HG03442 (cell line): Measurements from ENCODE around the gene VPS51.
"Not testable (repeated sequence)": the region's sequence is repeated elsewhere in the genome, so short reads cannot be mapped to it uniquely, and the experiment has no call there.

ENCODE experiments used
- ATAC-seq: cut with Tn5 transposase; IDR thresholded peaks from one replicate; pipeline ENCODE4 v1.9.1; 2021; ENCODE audit warnings: mild to moderate bottlenecking, moderate library complexity; ENCODE audit not compliant: unreplicated experiment

VPS51 gene

DNA sequence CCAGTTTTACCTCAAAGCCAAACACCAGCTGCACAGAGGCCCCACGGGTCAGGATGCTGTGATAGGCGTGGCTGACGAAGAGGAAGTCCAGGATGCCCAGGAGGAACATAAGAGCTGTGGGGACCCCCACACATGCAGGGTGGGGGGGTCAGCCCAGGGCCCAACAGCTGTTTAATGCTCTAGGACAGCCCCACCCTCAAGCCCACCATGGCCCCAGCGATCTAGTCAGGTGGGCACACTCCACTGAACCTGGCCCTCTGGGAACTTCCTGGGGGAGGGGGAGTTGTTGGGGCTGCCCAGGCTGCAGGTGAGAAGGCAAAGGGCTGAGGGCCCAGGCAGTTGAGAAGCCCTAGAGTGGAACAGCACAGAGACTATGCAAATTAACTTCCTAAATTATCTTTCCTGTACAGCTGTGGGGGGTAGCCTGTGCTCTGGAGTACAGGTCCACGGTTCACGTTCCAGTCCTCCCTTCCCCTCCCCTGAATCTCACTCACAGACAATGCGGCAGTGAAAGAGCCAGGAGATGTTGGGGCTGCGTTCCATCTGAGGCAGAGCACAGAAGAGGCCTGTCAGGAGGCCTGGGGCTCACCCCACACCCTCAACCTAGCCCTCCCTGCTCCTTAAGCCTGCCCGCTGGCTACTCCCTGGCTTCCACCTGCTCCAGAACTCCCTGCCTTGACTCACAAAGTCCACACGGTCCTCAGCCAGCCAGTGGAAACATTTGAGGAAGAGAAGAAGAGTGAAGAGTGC is 36.4 kb downstream of the VPS51 start:
- ATAC-seq, result no peak

- ATAC-seq, result no peak
Observed at GRCh38 chr11:65132988-65133700, 37.1 kb downstream of the VPS51 start.

GRCh38 chr11:65133724-65134123 is 37.7 kb downstream of the VPS51 start:
- ATAC-seq, result no peak

DNA sequence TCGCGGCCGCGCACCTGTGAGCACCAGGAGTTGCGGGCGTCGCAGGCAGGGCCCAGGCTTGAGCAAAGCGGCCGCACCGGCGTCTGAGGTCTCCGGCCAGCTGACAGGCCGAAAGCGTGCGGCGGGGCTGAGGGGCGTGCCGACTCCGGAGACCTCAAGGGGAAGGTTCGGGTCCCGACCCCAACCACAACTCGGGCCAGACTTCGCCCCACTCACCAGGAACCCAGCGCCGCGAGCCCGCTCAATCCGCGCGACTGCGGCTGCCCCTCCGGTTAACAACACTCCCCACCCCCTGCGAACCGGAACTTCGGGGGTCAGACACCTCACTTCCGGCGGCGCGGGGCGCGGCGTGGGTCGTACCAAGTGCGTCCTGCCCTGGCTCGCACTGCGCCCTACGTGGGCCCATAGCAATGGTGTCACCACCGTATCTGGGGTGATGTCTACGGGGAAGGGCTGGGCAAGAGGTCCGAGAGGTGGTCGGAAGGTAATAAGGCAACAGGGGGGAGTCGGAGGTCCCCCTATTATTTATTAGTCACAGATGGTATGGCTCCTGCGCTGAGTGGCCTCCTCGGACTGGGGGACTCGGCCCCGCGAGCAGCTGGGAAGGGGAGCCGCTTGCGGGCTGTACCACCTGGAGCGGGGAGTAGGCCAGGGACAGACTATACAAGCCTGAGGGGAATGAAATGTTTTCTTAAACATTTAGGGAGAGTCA is 38.4 kb downstream of the VPS51 start, which contains the start of gene SYVN1:
TSS of gene SYVN1 (minus strand) at position 280 of the 712 bp plus-strand sequence. CDS start 918 bp downstream, outside the sequence.
- peak; percentile 52 for ATAC-seq

DNA sequence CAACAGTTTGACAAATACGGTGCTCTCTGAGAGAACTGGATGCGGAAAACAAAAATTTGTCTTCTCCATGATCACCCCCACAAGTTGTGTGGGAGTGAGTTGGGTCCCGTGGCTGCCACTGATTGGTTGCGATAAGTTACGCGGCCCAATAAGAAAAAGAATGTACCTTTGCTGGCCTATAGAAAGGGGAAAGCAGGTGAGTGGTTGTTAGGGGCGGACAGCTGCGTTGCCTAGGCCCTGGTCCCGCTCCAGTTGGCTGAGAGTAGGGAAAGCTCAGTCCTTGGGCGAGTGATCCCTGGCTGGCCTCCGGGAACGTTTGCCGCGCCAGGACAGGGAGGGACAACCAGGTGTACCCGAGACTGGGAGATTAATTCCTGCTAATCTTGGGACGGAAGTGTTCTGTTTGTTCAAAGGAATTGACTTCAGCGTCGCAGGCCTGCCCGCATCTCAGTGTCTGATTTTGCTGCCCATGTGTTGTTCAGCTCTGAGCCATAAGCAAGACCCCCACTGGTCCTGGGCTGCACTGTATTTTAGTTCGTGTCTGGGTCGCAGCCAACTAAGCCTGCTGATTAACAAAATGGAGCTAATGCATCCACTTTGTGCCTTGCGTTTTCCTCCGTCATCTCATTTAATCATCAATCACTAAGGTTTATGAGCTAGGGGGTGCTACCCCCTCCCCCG is 39.1 kb downstream of the VPS51 start:
- ATAC-seq, result peak; percentile 64

- ATAC-seq, result no peak
Observed at GRCh38 chr11:65135633-65136145, 39.7 kb downstream of the VPS51 start.

DNA sequence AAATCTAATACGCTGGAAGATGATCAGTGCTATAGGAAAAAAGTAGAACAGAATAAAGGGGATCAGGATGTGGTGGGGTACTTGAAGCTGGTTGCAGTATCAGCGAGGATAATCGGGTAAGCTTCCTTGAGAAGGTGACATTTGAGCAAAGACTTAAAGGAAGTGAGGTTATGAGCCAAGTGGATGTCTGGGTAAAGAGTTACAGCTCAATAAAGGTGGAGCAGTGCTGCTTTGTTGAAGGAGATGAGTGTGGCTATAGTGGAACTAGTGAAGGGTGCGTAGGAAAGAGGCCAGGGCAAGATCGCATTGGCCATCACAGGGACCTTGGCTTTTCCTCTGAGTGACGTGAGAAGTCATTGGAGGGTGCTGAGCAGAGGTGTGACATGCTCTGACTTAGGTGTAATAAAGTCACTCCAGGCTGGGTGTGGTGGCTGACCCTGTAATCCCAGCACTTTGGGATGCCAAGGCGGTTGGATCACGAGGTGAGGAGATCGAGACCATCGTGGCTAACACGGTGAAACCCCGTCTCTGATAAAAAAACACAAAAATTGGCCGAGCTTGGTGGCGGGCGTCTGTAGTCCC is 40.6 kb downstream of the VPS51 start:
- ATAC-seq, result no peak

GRCh38 chr11:65141896-65142494 is 46.0 kb downstream of the VPS51 start:
- ATAC-seq, result no peak

DNA sequence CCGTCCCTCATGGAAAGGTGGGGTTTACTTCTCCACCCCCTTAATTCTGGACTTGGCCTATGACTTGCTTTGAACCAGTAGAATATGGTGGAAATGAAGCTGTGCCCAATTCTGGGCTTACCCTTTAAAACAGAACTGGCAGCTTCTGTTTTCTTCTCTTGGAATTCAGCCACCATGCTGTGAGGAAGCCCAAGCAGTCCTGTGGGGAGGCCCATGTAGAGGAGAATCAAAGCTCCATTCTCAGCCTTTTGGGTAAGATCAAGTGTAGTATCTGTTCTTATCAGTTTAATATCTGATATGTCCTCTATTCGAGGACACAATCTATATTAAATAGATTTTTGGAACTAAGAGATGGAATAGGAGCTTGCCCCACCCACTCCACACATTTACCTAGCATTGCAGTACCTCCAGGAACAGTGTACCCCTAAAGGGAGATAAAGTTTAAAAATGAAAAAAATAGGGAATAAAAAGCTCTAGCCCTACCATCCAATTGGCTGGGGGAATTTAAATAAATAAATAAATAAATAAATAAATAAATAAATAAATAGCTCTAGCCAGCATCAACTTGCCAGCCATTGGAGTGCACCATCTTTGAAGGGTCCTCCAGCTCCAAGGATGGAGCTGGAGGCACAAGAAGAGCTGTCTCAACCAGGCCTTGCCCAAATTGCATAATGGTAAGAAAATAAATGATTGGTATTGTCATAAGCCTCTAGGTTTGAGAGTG is 51.5 kb downstream of the VPS51 start:
- no peak for ATAC-seq

DNA sequence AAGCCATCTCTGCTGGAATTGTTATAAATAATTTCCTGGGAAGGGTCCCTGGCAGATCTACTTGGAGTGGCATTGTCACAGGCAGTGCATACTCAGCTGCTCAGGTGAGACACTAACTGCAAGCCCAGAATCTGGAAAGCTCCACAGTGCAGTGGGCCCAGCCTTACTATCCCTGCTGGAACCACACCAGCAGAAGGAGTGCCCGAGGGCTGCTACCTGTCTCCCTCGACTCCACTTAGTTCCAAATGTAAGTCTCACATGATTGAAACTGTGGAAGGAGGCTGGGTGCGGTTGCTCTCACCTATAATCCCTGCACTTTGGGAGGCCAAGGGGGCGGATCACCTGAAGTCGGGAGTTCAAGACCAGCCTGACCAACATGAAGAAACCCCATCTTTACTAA is 52.6 kb downstream of the VPS51 start:
- no peak for ATAC-seq

GRCh38 chr11:65150131-65150508 is 54.1 kb downstream of the VPS51 start:
- ATAC-seq, result not testable (repeated sequence)

- ATAC-seq, result peak; percentile 49
Observed at GRCh38 chr11:65150509-65151299, 54.7 kb downstream of the VPS51 start.

GRCh38 chr11:65151331-65151899 is 55.4 kb downstream of the VPS51 start:
- ATAC-seq, result no peak

GRCh38 chr11:65152122-65152521 is 56.1 kb downstream of the VPS51 start:
- no peak for ATAC-seq

- ATAC-seq, result no peak
Observed at GRCh38 chr11:65156256-65156655, 60.2 kb downstream of the VPS51 start.

GRCh38 chr11:65156926-65157325 is 60.9 kb downstream of the VPS51 start:
- no peak for ATAC-seq

DNA sequence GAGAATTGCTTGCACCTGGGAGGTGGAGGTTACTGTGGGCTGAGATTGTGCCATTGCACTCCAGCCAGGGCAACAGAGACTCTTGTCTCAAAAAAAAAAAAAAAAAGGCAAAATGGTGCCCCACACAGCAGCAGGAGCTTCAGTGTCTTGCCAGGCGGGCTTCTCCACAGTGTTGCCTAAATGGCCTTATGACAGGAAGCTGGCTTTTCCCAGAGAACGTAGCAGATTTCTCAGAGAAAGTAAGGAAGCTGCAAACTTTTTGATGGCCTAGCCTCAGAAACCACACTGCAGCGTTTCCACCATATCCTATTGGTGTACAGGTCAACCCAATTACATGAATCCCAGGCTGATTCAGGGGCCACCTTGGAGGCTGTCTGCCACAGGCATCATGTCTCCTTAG is 61.3 kb downstream of the VPS51 start:
- ATAC-seq, result no peak

- ATAC-seq, result no peak
Observed at GRCh38 chr11:65159012-65159411, 63.0 kb downstream of the VPS51 start.
